GM12801 (cell line): ENCODE measurements around the gene BAIAP2.

ENCODE experiments used
- CTCF ChIP-seq: IDR thresholded peaks from one replicate; pipeline ENCODE4 v1.5.1; 2011; ENCODE audit warnings: control low read depth; ENCODE audit not compliant: insufficient read length; ENCODE audit errors: extremely low read depth

The BAIAP2 gene

GRCh38 chr17:81091774-81092517 is 57.0 kb downstream of the BAIAP2 start:
- TF ChIP-seq CTCF = no peak

GRCh38 chr17:81092518-81093095 is 57.7 kb downstream of the BAIAP2 start:
- TF ChIP-seq CTCF = no peak

- no peak for TF ChIP-seq CTCF
These were observed 58.9 kb downstream of the BAIAP2 start for GRCh38 chr17:81093619-81094508.

- TF ChIP-seq CTCF = no peak
These were observed 59.8 kb downstream of the BAIAP2 start for GRCh38 chr17:81094509-81095382.

GRCh38 chr17:81095383-81095762 is 60.4 kb downstream of the BAIAP2 start:
- no peak for TF ChIP-seq CTCF

GRCh38 chr17:81096741-81097133 is 61.8 kb downstream of the BAIAP2 start:
- TF ChIP-seq CTCF = no peak
